SK-N-SH (cell line): ENCODE measurements around the gene NPIPA8. TPM values are rescaled to one million over a fixed set of nuclear protein-coding genes. Genes with fewer than 3 reads are reported as not detected.
"Not testable (repeated sequence)": the region's sequence is repeated elsewhere in the genome, so short reads cannot be mapped to it uniquely, and the experiment has no call there.

ENCODE experiments used
- CTCF ChIA-PET: fragments of 300-600, 350-600 bp; formaldehyde crosslinking; extraction: SDS; loops from one replicate; lab custom pipeline; 2021; lab: Yijun Ruan, JAX
- POLR2A ChIA-PET: fragments of 350-600 bp; sonication (Branson Sonifier 250); formaldehyde crosslinking; extraction: SDS; loops from one replicate; lab custom pipeline; 2020; ENCODE audit warnings: antibody characterized with exemption, inconsistent platforms; lab: Yijun Ruan, JAX
- DNase-seq: peaks from one replicate; pipeline ENCODE4 v3.0.0; 2012
- H2AFZ ChIP-seq: fragments of 200-600 bp; sonication (generic); 2 replicates; pipeline ENCODE4 v1.8.1; 2016; ENCODE audit warnings: antibody characterized with exemption, mild to moderate bottlenecking, low read depth
- H3F3A ChIP-seq: fragments of 200-600 bp; sonication (generic); replicated peaks from 2 replicates; pipeline ENCODE3; 2016; ENCODE audit warnings: antibody characterized with exemption, mild to moderate bottlenecking; ENCODE audit not compliant: insufficient read depth
- H3K27ac ChIP-seq, 2 experiments: fragments of 200-500 bp in 1 of 2; fragments of 200-600 bp in 1 of 2; sonication (Bioruptor generic) in 1 of 2; sonication (generic), shearing (Covaris generic) in 1 of 2; 2 replicates each; pipeline versions ENCODE4 v1.5.1 to v1.6.1; 2014 to 2016; ENCODE audit warnings: low read depth in 2 of 2, inconsistent platforms in 1 of 2, low read length in 1 of 2, mild to moderate bottlenecking in 1 of 2, mixed read lengths in 1 of 2
- H3K27me3 ChIP-seq: fragments of 200-600 bp; sonication (generic), shearing (Covaris generic); 2 replicates; pipeline ENCODE4 v1.6.1; 2016; ENCODE audit warnings: mixed run types; ENCODE audit not compliant: insufficient read depth
- H3K36me3 ChIP-seq, 2 experiments: fragments of 200-500 bp in 1 of 2; fragments of 200-600 bp in 1 of 2; sonication (Bioruptor generic) in 1 of 2; sonication (generic) in 1 of 2; replicated peaks in 1 of 2; 2 replicates each; pipeline versions ENCODE3 to v1.5.1; 2014 to 2016; ENCODE audit warnings: low read length in 1 of 2, mild to moderate bottlenecking in 1 of 2; ENCODE audit not compliant: insufficient read depth in 2 of 2, control insufficient read depth in 1 of 2
- H3K4me1 ChIP-seq, 2 experiments: fragments of 200-500 bp in 1 of 2; fragments of 200-600 bp in 1 of 2; sonication (Bioruptor generic) in 1 of 2; sonication (generic), shearing (Covaris generic) in 1 of 2; 2 replicates each; pipeline versions ENCODE4 v1.5.1 to v1.6.1; 2014 to 2016; ENCODE audit warnings: low read depth in 1 of 2, low read length in 1 of 2, mixed run types in 1 of 2; ENCODE audit not compliant: insufficient read depth in 2 of 2, control insufficient read depth in 1 of 2
- H3K4me2 ChIP-seq: fragments of 200-600 bp; sonication (generic), shearing (Covaris generic); 2 replicates; pipeline ENCODE4 v1.6.1; 2017; ENCODE audit warnings: mixed run types
- H3K4me3 ChIP-seq, 2 experiments: fragments of 200-500 bp in 1 of 2; fragments of 200-600 bp in 1 of 2; sonication (Bioruptor generic) in 1 of 2; sonication (generic), shearing (Covaris generic) in 1 of 2; 2 replicates each; pipeline versions ENCODE4 v1.5.1 to v1.8.1; 2014 to 2016; ENCODE audit warnings: low read depth in 2 of 2, inconsistent platforms in 1 of 2, low read length in 1 of 2, mild to moderate bottlenecking in 1 of 2, mixed read lengths in 1 of 2, moderate library complexity in 1 of 2
- H3K79me2 ChIP-seq: fragments of 200-600 bp; sonication (generic); 2 replicates; pipeline ENCODE4 v1.8.1; 2017; ENCODE audit warnings: mild to moderate bottlenecking; ENCODE audit not compliant: insufficient read depth
- H3K9ac ChIP-seq: fragments of 200-600 bp; sonication (generic); 2 replicates; pipeline ENCODE4 v1.6.1; 2017; ENCODE audit warnings: mixed run types
- H3K9me2 ChIP-seq: fragments of 200-600 bp; sonication (generic); 2 replicates; pipeline ENCODE4 v1.6.1; 2017; ENCODE audit warnings: mixed run types
- H3K9me3 ChIP-seq: fragments of 200-600 bp; sonication (generic); 2 replicates; pipeline ENCODE4 v1.6.1; 2017; ENCODE audit warnings: mixed run types, mild to moderate bottlenecking, moderate library complexity
- H4K20me1 ChIP-seq: fragments of 200-600 bp; sonication (generic); 2 replicates; pipeline ENCODE4 v1.6.1; 2017; ENCODE audit warnings: mild to moderate bottlenecking, mixed run types; ENCODE audit not compliant: insufficient read depth
- WGBS: methylation state at CpG from one replicate; pipeline ENCODE4 v1.1.6; 2017; ENCODE audit warnings: low lambda C conversion rate; 5-methylcytosine and 5-hydroxymethylcytosine counted together
- polyA plus RNA-seq, 3 experiments: library from polyadenylated mRNA; depleted of rRNA; stranded (reverse); fragments of >200 nt; gene quantifications; 2 replicates each; pipeline ENCODE4 v1.2.3, GENCODE V29; 2012

NPIPA8 gene
- polyA plus RNA-seq, 1 of the 3 experiments (the other 2 are of a cell fraction) = 15.8 TPM

- H3K27ac ChIP-seq, H4K20me1 ChIP-seq, DNase-seq, H3K27me3 ChIP-seq, H3K36me3 ChIP-seq, H3K4me2 ChIP-seq, CTCF ChIA-PET, H3K9ac ChIP-seq, H3K4me1 ChIP-seq, H3K9me2 ChIP-seq, POLR2A ChIA-PET, H2AFZ ChIP-seq, H3K9me3 ChIP-seq, H3F3A ChIP-seq, H3K4me3 ChIP-seq, H3K79me2 ChIP-seq: not testable (repeated sequence)
- no CpG with 5 or more reads among the region's 22 CpGs for WGBS
These were observed 10.5 kb upstream of the NPIPA8 start for GRCh38 chr16:18346993-18347392.

- H3K4me3 ChIP-seq, H3K9ac ChIP-seq, H3K27ac ChIP-seq, H3K27me3 ChIP-seq, H3K79me2 ChIP-seq, H3K9me2 ChIP-seq, H3K4me1 ChIP-seq, H3K36me3 ChIP-seq, H3F3A ChIP-seq, H4K20me1 ChIP-seq, H3K9me3 ChIP-seq, DNase-seq, CTCF ChIA-PET, H3K4me2 ChIP-seq, H2AFZ ChIP-seq, POLR2A ChIA-PET: not testable (repeated sequence)
- WGBS = no CpG with 5 or more reads among the region's 18 CpGs
These were observed 8.1 kb upstream of the NPIPA8 start for GRCh38 chr16:18344634-18345033.

GRCh38 chr16:18341986-18342385, 5.5 kb upstream of the NPIPA8 start:
- H3K9ac ChIP-seq, H3F3A ChIP-seq, DNase-seq, H3K9me3 ChIP-seq, POLR2A ChIA-PET, H3K9me2 ChIP-seq, H2AFZ ChIP-seq, H4K20me1 ChIP-seq, H3K79me2 ChIP-seq, H3K4me1 ChIP-seq, H3K27ac ChIP-seq, H3K36me3 ChIP-seq, H3K4me2 ChIP-seq, H3K4me3 ChIP-seq, CTCF ChIA-PET, H3K27me3 ChIP-seq: not testable (repeated sequence)
- 92% methylated on average over 1 of the region's 1 CpG for WGBS

DNA sequence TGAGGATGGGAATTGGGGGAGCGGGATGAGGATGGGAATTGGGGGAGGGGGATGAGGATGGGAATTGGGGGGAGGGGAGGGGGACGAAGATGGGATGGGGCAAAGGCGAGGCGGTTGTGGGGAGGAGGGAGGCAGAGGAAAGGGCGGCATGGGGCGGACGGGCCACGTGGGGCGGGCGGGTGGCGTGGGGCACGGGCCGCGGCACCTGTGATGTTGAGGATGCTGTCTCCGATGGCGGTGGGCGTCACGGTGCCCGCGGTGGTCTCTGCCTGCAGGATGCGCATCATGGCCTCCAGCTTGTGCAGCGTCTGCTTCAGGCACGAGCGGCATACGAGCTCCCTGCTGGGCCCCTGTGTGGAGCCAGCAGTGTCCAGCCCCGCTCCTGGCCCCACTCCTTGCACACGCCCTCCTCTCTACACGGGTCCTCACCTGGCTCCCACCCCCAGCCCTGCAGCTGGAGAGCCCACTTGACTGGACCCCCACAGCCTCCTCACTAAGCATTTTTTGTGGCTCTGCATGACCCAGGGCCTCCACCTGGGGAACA, 5.0 kb upstream of the NPIPA8 start:
- H3K4me1 ChIP-seq, H3K9ac ChIP-seq, H3K9me2 ChIP-seq, H3K4me3 ChIP-seq, H2AFZ ChIP-seq, DNase-seq, H3K27ac ChIP-seq, H3K79me2 ChIP-seq, POLR2A ChIA-PET, H3K36me3 ChIP-seq, H3F3A ChIP-seq, CTCF ChIA-PET, H3K9me3 ChIP-seq, H3K27me3 ChIP-seq, H3K4me2 ChIP-seq, H4K20me1 ChIP-seq: not testable (repeated sequence)
- WGBS = 84% methylated on average over 4 of the region's 28 CpGs

- H3K9me2 ChIP-seq, DNase-seq, H3K27me3 ChIP-seq, H3K9me3 ChIP-seq, POLR2A ChIA-PET, H3K9ac ChIP-seq, H3K36me3 ChIP-seq, H2AFZ ChIP-seq, H3K4me2 ChIP-seq, H3K79me2 ChIP-seq, CTCF ChIA-PET, H3K4me1 ChIP-seq, H3F3A ChIP-seq, H3K4me3 ChIP-seq, H3K27ac ChIP-seq, H4K20me1 ChIP-seq: not testable (repeated sequence)
- no CpG with 5 or more reads among the region's 24 CpGs for WGBS
These were observed 2.7 kb upstream of the NPIPA8 start for GRCh38 chr16:18339210-18339609.

DNA sequence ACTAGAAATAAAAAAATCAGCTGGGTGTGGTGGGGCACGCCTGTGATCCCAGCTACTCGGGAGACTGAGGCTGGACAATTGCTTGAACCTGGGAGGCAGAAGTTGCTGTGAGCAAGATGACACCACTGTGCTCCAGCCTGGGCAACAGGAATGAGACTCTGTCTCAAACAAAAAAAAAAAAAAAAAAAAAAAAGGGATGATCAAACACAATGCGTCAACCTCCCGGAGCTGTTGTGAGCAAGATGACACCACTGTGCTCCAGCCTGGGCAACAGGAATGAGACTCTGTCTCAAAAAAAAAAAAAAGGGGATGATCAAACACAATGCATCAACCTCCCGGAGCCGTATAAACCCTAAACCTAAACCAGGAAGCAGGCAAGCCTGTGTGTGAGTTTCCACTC, 24.7 kb downstream of the NPIPA8 start:
- CTCF ChIA-PET, H3F3A ChIP-seq, H3K9me3 ChIP-seq, H3K4me2 ChIP-seq, H2AFZ ChIP-seq, H3K4me3 ChIP-seq, H3K27me3 ChIP-seq, H3K4me1 ChIP-seq, DNase-seq, H3K9me2 ChIP-seq, H3K36me3 ChIP-seq, POLR2A ChIA-PET, H4K20me1 ChIP-seq, H3K27ac ChIP-seq, H3K79me2 ChIP-seq, H3K9ac ChIP-seq: not testable (repeated sequence)
- WGBS = no CpG with 5 or more reads among the region's 6 CpGs

DNA sequence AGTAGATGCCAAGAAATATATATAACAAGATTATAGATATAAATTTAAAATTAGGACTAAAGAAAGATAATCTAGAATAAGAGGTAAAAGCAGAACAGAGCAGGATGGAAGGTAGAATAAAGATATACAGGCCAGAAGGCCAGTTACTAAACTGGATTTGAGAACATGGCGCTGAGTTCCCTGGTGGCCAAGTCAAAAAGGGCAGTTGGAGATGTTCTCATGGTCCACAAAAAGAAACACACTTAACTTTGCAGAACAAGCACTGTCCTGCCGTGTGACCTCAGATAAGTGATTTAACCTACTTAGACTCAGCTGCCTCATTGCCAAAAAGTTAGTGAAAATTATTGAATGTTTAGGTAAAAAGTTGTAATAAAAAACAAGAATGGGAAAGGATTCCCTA, 27.4 kb downstream of the NPIPA8 start:
- CTCF ChIA-PET = not testable (repeated sequence)

More for the DNA sequence above, 27.4 kb downstream of the NPIPA8 start:
- H3K27me3 ChIP-seq, H2AFZ ChIP-seq, H3K4me1 ChIP-seq, H4K20me1 ChIP-seq, H3K4me2 ChIP-seq, H3K79me2 ChIP-seq, H3K9me2 ChIP-seq, H3K9me3 ChIP-seq, DNase-seq, H3K9ac ChIP-seq, H3F3A ChIP-seq, H3K36me3 ChIP-seq, POLR2A ChIA-PET, H3K4me3 ChIP-seq, H3K27ac ChIP-seq: not testable (repeated sequence)
- no CpG with 5 or more reads among the region's 2 CpGs for WGBS
